CD14-positive monocyte (primary cell): ENCODE measurements around the gene ADCY7. TPM values are rescaled to one million over a fixed set of nuclear protein-coding genes. Genes with fewer than 3 reads are reported as not detected.

Experiments
- DNase-seq, 3 donors: peaks; one replicate each; pipeline ENCODE4 v3.0.0-alpha.2; 2011 to 2022
- H2AFZ ChIP-seq: 2 replicates; pipeline ENCODE4 v1.6.0; 2012; ENCODE audit warnings: mild to moderate bottlenecking, low read depth, low read length, inconsistent platforms; ENCODE audit not compliant: insufficient read depth, poor library complexity, severe bottlenecking
- H3K27ac ChIP-seq, 2 donors: 1 replicate in 1 of 2; 2 replicates in 1 of 2; pipeline ENCODE4 v1.5.1; 2012 to 2013; ENCODE audit warnings: low read length in 2 of 2, control low read depth in 1 of 2, inconsistent platforms in 1 of 2, low read depth in 1 of 2, mild to moderate bottlenecking in 1 of 2
- H3K27me3 ChIP-seq, 2 donors: one replicate each; pipeline versions ENCODE4 v1.6.0 to v1.6.1; 2011 to 2013; ENCODE audit warnings: low read length in 2 of 2; ENCODE audit not compliant: control insufficient read depth in 2 of 2, insufficient read depth in 2 of 2
- H3K36me3 ChIP-seq, 2 donors: replicated peaks in 1 of 2; 1 replicate in 1 of 2; 2 replicates in 1 of 2; pipeline versions ENCODE4 v1.5.1 to v1.6.1; 2012 to 2013; ENCODE audit warnings: low read length in 2 of 2, control low read depth in 1 of 2, inconsistent platforms in 1 of 2, mild to moderate bottlenecking in 1 of 2; ENCODE audit not compliant: insufficient read depth in 2 of 2, control insufficient read depth in 1 of 2
- H3K4me1 ChIP-seq, 2 donors: 1 replicate in 1 of 2; 2 replicates in 1 of 2; pipeline versions ENCODE4 v1.5.1 to v1.6.1; 2012 to 2013; ENCODE audit warnings: low read length in 2 of 2, control low read depth in 1 of 2, inconsistent platforms in 1 of 2, mild to moderate bottlenecking in 1 of 2, moderate library complexity in 1 of 2; ENCODE audit not compliant: insufficient read depth in 2 of 2, control insufficient read depth in 1 of 2
- H3K4me2 ChIP-seq: replicated peaks from 2 replicates; pipeline ENCODE3; 2012; ENCODE audit warnings: low read length, moderate library complexity, mild to moderate bottlenecking; ENCODE audit not compliant: poor library complexity, severe bottlenecking; ENCODE audit errors: extremely low read depth
- H3K4me3 ChIP-seq, 3 experiments: fragments of 200-600 bp in 1 of 3; sonication (generic) in 1 of 3; replicated peaks in 1 of 3; 1 replicate in 2 of 3; 2 replicates in 1 of 3; pipeline ENCODE4 v1.5.1; 2011 to 2013; ENCODE audit warnings: low read length in 3 of 3, mild to moderate bottlenecking in 3 of 3, control low read depth in 2 of 3, low read depth in 2 of 3, inconsistent platforms in 1 of 3, moderate library complexity in 1 of 3
- H3K79me2 ChIP-seq: 2 replicates; pipeline ENCODE4 v1.6.0; 2012; ENCODE audit warnings: mild to moderate bottlenecking, control low read depth, inconsistent platforms, low read length, moderate library complexity; ENCODE audit not compliant: insufficient read depth
- H3K9ac ChIP-seq: 2 replicates; pipeline ENCODE4 v1.6.0; 2017; ENCODE audit warnings: low read length, mild to moderate bottlenecking; ENCODE audit not compliant: insufficient read depth, poor library complexity, severe bottlenecking
- H3K9me3 ChIP-seq, 2 donors: replicated peaks in 1 of 2; 1 replicate in 1 of 2; 2 replicates in 1 of 2; pipeline versions ENCODE4 v1.5.1 to v1.6.1; 2012 to 2013; ENCODE audit warnings: low read length in 2 of 2, control low read depth in 1 of 2; ENCODE audit not compliant: control insufficient read depth in 1 of 2, insufficient read depth in 1 of 2
- H4K20me1 ChIP-seq: 2 replicates; pipeline ENCODE4 v1.6.0; 2012; ENCODE audit warnings: mild to moderate bottlenecking, low read length, control low read depth, moderate library complexity; ENCODE audit not compliant: insufficient read depth
- H3K27ac Mint-ChIP-seq, 7 donors: one replicate each; pipeline ENCODE4 v1.8.0; 2020; ENCODE audit warnings: mild to moderate bottlenecking in 7 of 7, mixed read lengths in 7 of 7, moderate library complexity in 6 of 7, inconsistent platforms in 2 of 7
- H3K27me3 Mint-ChIP-seq, 3 donors: one replicate each; pipeline ENCODE4 v1.8.0; 2021 to 2022; ENCODE audit warnings: low read depth in 3 of 3, mild to moderate bottlenecking in 3 of 3, mixed read lengths in 3 of 3, moderate library complexity in 3 of 3, inconsistent platforms in 1 of 3
- H3K36me3 Mint-ChIP-seq, 2 donors: one replicate each; pipeline ENCODE4 v1.8.0; 2020; ENCODE audit warnings: mixed read lengths in 2 of 2, inconsistent platforms in 1 of 2, mild to moderate bottlenecking in 1 of 2
- H3K4me1 Mint-ChIP-seq: one replicate; pipeline ENCODE4 v1.8.0; 2020; ENCODE audit warnings: mild to moderate bottlenecking, mixed read lengths
- H3K4me3 Mint-ChIP-seq, 2 donors: one replicate each; pipeline ENCODE4 v1.8.0; 2020; ENCODE audit warnings: mild to moderate bottlenecking in 2 of 2, mixed read lengths in 2 of 2, moderate library complexity in 1 of 2
- H3K9me3 Mint-ChIP-seq, 7 donors: one replicate each; pipeline ENCODE4 v1.8.0; 2020 to 2022; ENCODE audit warnings: mixed read lengths in 7 of 7, mild to moderate bottlenecking in 6 of 7, moderate library complexity in 6 of 7, inconsistent platforms in 2 of 7
- WGBS: methylation state at CpG from one replicate; pipeline ENCODE4 v1.1.5; 2013; ENCODE audit warnings: missing lambda C conversion rate; ENCODE audit not compliant: insufficient coverage; 5-methylcytosine and 5-hydroxymethylcytosine counted together
- intact Hi-C, 2 donors: fragments of 100-400 bp; cut with micrococcal nuclease; formaldehyde crosslinking; loops; one replicate each; pipeline versions ENCODE4 v1.15.0 to v1.15.1; 2023
- polyA plus RNA-seq, 3 donors: library from polyadenylated mRNA; depleted of rRNA in 1 of 3; unstranded in 2 of 3; stranded (reverse) in 1 of 3; fragments of 300-500 nt in 2 of 3; fragments of >200 nt in 1 of 3; fragmentation: Illumina TruSeq in 2 of 3; gene quantifications; 1 replicate in 2 of 3; 2 replicates in 1 of 3; pipeline ENCODE4 v1.2.3, GENCODE V29; 2012 to 2021
- TF ChIP-seq, protein P1 (sequence below): fragments of 200-600 bp; IDR thresholded peaks from one replicate; pipeline ENCODE4 v1.8.0; 2022; ENCODE audit warnings: antibody characterized with exemption, mild to moderate bottlenecking

ADCY7 gene
- polyA plus RNA-seq, 3 donors: 53.1 to 230 (median 91.5) TPM

GRCh38 chr16:50252082-50252611 lies 14.2 kb upstream of the ADCY7 start:
- Mint-ChIP-seq H3K4me3 (no peak overlapping the region), H3K27me3 (peaks cover 0 to 8% (median 2%) of the 10 kb centered on the region in 3 donors), H3K36me3 (peaks cover 9 to 11% of the 10 kb centered on the region in 2 donors), H3K27ac (peak overlapping the region in 1 of 7 donors; percentile 50), H3K4me1 (peaks cover 38% of the 10 kb centered on the region), H3K9me3 (peaks cover 0 to 3% (median 0%) of the 10 kb centered on the region in 7 donors)
- H3K4me2 ChIP-seq: no peak overlapping the region
- H3K4me1 ChIP-seq: peaks cover 12 to 44% of the 10 kb centered on the region in 2 donors
- 92% methylated on average over 6 of the region's 9 CpGs for WGBS
- H4K20me1 ChIP-seq: peaks cover 9% of the 10 kb centered on the region
- H3K9ac ChIP-seq: no peak overlapping the region
- no peaks in the 10 kb centered on the region for H3K9me3 ChIP-seq
- intact Hi-C loops: no loop called here
- no peaks in the 10 kb centered on the region for H3K36me3 ChIP-seq
- H3K27ac ChIP-seq: no peak overlapping the region
- peaks cover 41% of the 10 kb centered on the region for H3K79me2 ChIP-seq
- no peaks in the 10 kb centered on the region for H3K27me3 ChIP-seq
- TF ChIP-seq, protein P1, sequence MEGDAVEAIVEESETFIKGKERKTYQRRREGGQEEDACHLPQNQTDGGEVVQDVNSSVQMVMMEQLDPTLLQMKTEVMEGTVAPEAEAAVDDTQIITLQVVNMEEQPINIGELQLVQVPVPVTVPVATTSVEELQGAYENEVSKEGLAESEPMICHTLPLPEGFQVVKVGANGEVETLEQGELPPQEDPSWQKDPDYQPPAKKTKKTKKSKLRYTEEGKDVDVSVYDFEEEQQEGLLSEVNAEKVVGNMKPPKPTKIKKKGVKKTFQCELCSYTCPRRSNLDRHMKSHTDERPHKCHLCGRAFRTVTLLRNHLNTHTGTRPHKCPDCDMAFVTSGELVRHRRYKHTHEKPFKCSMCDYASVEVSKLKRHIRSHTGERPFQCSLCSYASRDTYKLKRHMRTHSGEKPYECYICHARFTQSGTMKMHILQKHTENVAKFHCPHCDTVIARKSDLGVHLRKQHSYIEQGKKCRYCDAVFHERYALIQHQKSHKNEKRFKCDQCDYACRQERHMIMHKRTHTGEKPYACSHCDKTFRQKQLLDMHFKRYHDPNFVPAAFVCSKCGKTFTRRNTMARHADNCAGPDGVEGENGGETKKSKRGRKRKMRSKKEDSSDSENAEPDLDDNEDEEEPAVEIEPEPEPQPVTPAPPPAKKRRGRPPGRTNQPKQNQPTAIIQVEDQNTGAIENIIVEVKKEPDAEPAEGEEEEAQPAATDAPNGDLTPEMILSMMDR: no peak
- DNase-seq: no peak
- no peak overlapping the region for H2AFZ ChIP-seq
- no peak overlapping the region for H3K4me3 ChIP-seq

GRCh38 chr16:50252874-50253513 lies 13.4 kb upstream of the ADCY7 start:
- WGBS: 18% methylated on average over 5 of the region's 12 CpGs
- H3K79me2 ChIP-seq: peaks cover 33% of the 10 kb centered on the region
- Mint-ChIP-seq H3K9me3 (peaks cover 0 to 3% (median 0%) of the 10 kb centered on the region in 7 donors), H3K27me3 (peaks cover 0 to 8% (median 2%) of the 10 kb centered on the region in 3 donors), H3K4me3 (no peak overlapping the region), H3K4me1 (peaks cover 34% of the 10 kb centered on the region), H3K27ac (peak overlapping the region in 1 of 7 donors; percentile 73), H3K36me3 (peaks cover 9 to 11% of the 10 kb centered on the region in 2 donors)
- no peak for DNase-seq
- no peak overlapping the region for H3K4me2 ChIP-seq
- H3K27ac ChIP-seq: no peak overlapping the region
- H3K4me3 ChIP-seq: no peak overlapping the region
- H2AFZ ChIP-seq: no peak overlapping the region
- H3K36me3 ChIP-seq: no peaks in the 10 kb centered on the region
- intact Hi-C loops: no loop called here
- H4K20me1 ChIP-seq: peaks cover 9% of the 10 kb centered on the region
- H3K9me3 ChIP-seq: no peaks in the 10 kb centered on the region
- no peaks in the 10 kb centered on the region for H3K27me3 ChIP-seq
- H3K4me1 ChIP-seq: peaks cover 11 to 36% of the 10 kb centered on the region in 2 donors
- TF ChIP-seq, protein P1: no peak
- H3K9ac ChIP-seq: no peak overlapping the region
